Activated T-helper 2 cell treated with anti-CD3 and anti-CD28 coated beads, Interferon-gamma antibody, Interleukin-2, Interleukin-4, amounts not matched to agents 10 μg/mL and 5 μg/mL and 100 μg/mL, durations not matched to agents 14 hours and 24 hours and 36 hours (primary cell): Measurements from ENCODE around the gene LIN37. TPM values are rescaled to one million over a fixed set of nuclear protein-coding genes. Genes with fewer than 3 reads are reported as not detected.

Experiments
- DNase-seq: peaks from one replicate; pipeline ENCODE4 v3.0.0; 2021; ENCODE audit warnings: low spot score
- H3K27ac Mint-ChIP-seq: one replicate; pipeline ENCODE4 v1.8.0; 2021; ENCODE audit warnings: mixed read lengths
- H3K27me3 Mint-ChIP-seq: one replicate; pipeline ENCODE4 v1.8.0; 2021; ENCODE audit warnings: low read depth, mixed read lengths
- H3K36me3 Mint-ChIP-seq: one replicate; pipeline ENCODE4 v1.8.0; 2021; ENCODE audit warnings: low read depth, mixed read lengths
- H3K4me1 Mint-ChIP-seq: one replicate; pipeline ENCODE4 v1.8.0; 2021; ENCODE audit warnings: low read depth, mixed read lengths
- H3K4me3 Mint-ChIP-seq: one replicate; pipeline ENCODE4 v1.8.0; 2021; ENCODE audit warnings: low read depth, mild to moderate bottlenecking, moderate library complexity, mixed read lengths
- H3K9me3 Mint-ChIP-seq: one replicate; pipeline ENCODE4 v1.8.0; 2021; ENCODE audit warnings: mixed read lengths
- intact Hi-C: fragments of 100-400 bp; cut with micrococcal nuclease; formaldehyde crosslinking; loops from one replicate; pipeline ENCODE4 v1.15.1; 2023
- total RNA-seq: library from RNA; stranded (reverse); gene quantifications from 2 replicates; pipeline ENCODE4 v1.2.3, GENCODE V29; 2022

The LIN37 gene
- total RNA-seq, 1 donor from 2014 or later: 10.0 TPM

DNA sequence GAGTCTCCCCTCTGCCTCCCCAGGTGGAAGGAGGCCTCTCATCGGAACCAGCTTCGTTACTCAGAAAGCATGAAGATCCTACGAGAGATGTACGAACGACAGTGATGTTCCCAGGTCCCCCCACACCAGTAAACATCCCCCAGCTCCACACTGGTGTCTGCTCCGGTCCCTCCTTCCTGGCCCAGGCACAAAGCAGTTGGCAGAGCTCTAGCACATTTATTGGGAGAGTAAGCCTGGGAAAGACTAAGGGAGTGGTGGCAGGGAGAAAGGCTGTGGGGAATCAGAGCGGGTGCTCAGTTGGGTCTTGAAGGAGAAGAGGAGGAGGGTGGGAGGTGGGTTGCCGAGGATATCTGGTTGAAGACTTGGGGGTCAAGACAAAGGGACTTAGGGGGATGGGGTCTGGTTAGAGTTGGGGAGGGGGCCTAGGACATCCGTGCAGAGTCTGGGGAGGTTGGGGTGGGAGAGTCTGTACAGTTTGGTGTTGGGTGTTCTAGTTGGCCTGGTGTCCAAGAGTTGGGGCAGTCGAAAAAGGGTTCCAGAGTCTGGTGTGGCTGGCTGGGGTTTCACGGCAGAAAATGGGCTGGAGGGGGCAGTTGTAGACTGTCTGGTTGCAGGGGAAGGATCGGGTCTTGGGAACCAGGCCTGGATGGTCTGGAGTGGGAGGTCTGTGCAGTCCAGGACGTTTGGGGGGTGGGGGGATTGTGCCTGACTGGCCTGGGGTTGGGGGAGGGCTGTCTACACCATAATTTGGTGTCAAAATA is 6.2 kb downstream of the LIN37 start:
- Mint-ChIP-seq H3K4me1 (peaks cover 21% of the 10 kb centered on the region), H3K9me3 (no peaks in the 10 kb centered on the region), H3K27me3 (no peaks in the 10 kb centered on the region), H3K36me3 (peaks cover 27% of the 10 kb centered on the region), H3K27ac (no peak overlapping the region), H3K4me3 (no peak overlapping the region)
- intact Hi-C loops: loop anchor here (5.0 kb wide), 1 partner anchor 363 kb away; the partner anchor contains the start of gene TBCB
- no peak for DNase-seq

DNA sequence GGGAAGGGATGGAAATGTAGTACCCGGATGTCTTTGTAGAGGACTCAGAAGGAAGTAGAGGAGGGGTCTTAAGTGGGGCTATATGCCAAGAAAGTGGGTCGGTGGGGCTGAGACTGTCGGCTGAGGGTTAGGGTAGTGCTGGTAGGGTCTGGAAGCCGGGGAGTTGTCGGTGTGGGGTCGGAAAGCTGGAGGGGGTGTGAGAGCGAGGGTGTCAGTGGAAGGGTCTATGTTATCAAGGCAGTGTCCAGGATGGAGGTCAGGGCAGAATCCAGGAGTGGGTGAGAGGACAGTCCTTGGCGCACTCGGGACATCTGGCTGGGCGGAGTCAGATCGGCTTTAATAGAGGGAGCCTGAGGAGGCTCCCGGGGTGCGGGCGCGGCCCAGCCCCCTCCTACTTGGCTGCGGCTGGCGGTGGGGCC is 6.8 kb downstream of the LIN37 start:
- peaks cover 31% of the 10 kb centered on the region for H3K36me3 Mint-ChIP-seq
- H3K27me3 Mint-ChIP-seq: no peaks in the 10 kb centered on the region
- intact Hi-C loops: loop anchor here (5.0 kb wide), 1 partner anchor 362 kb away; the partner anchor contains the start of gene TBCB
- H3K4me3 Mint-ChIP-seq: peak overlapping the region; percentile 49
- H3K27ac Mint-ChIP-seq: no peak overlapping the region
- peaks cover 19% of the 10 kb centered on the region for H3K4me1 Mint-ChIP-seq
- DNase-seq: no peak
- no peaks in the 10 kb centered on the region for H3K9me3 Mint-ChIP-seq

- intact Hi-C loops: loop anchor here (5.0 kb wide), 1 partner anchor 362 kb away; the partner anchor contains the start of gene TBCB
- Mint-ChIP-seq H3K27ac (no peak overlapping the region), H3K27me3 (no peaks in the 10 kb centered on the region), H3K4me1 (peaks cover 21% of the 10 kb centered on the region), H3K9me3 (no peaks in the 10 kb centered on the region), H3K4me3 (no peak overlapping the region), H3K36me3 (peaks cover 37% of the 10 kb centered on the region)
- DNase-seq: peak; percentile 40
Measured at GRCh38 chr19:35755550-35756376, 7.4 kb downstream of the LIN37 start.

GRCh38 chr19:35756377-35757230 is 8.2 kb downstream of the LIN37 start, which contains the start of gene HSPB6:
Gene HSPB6 (minus strand): TSS chr19:35757029. CDS start chr19:35757008, 21 bp downstream.
- Mint-ChIP-seq H3K4me1 (peaks cover 21% of the 10 kb centered on the region), H3K4me3 (peak within 1 kb of the TSS; percentile 83), H3K27ac (peak within 1 kb of the TSS; percentile 85), H3K27me3 (no peaks in the 10 kb centered on the region), H3K36me3 (peaks cover 42% of the 10 kb centered on the region), H3K9me3 (no peaks in the 10 kb centered on the region)
- DNase-seq: no peak
- intact Hi-C loops: loop anchor here (5.0 kb wide), 1 partner anchor 361 kb away; the partner anchor contains the start of gene TBCB

GRCh38 chr19:35757231-35757748 is 8.9 kb downstream of the LIN37 start:
- Mint-ChIP-seq H3K27ac (peak overlapping the region; percentile 85), H3K36me3 (peaks cover 48% of the 10 kb centered on the region), H3K4me1 (peaks cover 21% of the 10 kb centered on the region), H3K9me3 (no peaks in the 10 kb centered on the region), H3K27me3 (no peaks in the 10 kb centered on the region), H3K4me3 (peak overlapping the region; percentile 83)
- DNase-seq: peak; percentile 29
- intact Hi-C loops: loop anchor here (5.0 kb wide), 1 partner anchor 360 kb away; the partner anchor contains the start of gene TBCB

GRCh38 chr19:35757749-35758608 is 9.6 kb downstream of the LIN37 start, which contains the start of gene PROSER3:
Gene PROSER3 (plus strand): TSS chr19:35758176. CDS start chr19:35758216, 40 bp downstream.
- H3K4me1 Mint-ChIP-seq: peaks cover 21% of the 10 kb centered on the region
- no peaks in the 10 kb centered on the region for H3K27me3 Mint-ChIP-seq
- H3K36me3 Mint-ChIP-seq: peaks cover 48% of the 10 kb centered on the region
- peak within 1 kb of the TSS; percentile 85 for H3K27ac Mint-ChIP-seq
- H3K9me3 Mint-ChIP-seq: no peaks in the 10 kb centered on the region
- peak; percentile 100 for DNase-seq
- intact Hi-C loops: loop anchor here (1.0 to 5.0 kb wide), 5 partner anchors 10 to 359 kb away; partner anchors contain the start of genes ARHGAP33, LIN37 and TBCB
- H3K4me3 Mint-ChIP-seq: peak within 1 kb of the TSS; percentile 83

- intact Hi-C loops: loop anchor here (2.0 to 5.0 kb wide), 2 partner anchors 15 to 358 kb away; partner anchors contain the start of genes ARHGAP33 and TBCB
- Mint-ChIP-seq H3K4me1 (peaks cover 21% of the 10 kb centered on the region), H3K27me3 (no peaks in the 10 kb centered on the region), H3K4me3 (peak overlapping the region; percentile 83), H3K27ac (peak overlapping the region; percentile 73), H3K9me3 (no peaks in the 10 kb centered on the region), H3K36me3 (peaks cover 43% of the 10 kb centered on the region)
- no peak for DNase-seq
Measured at GRCh38 chr19:35759697-35760096, 11.3 kb downstream of the LIN37 start.

GRCh38 chr19:35760711-35761349 is 12.5 kb downstream of the LIN37 start:
- Mint-ChIP-seq H3K4me3 (no peak overlapping the region), H3K36me3 (peaks cover 40% of the 10 kb centered on the region), H3K27ac (no peak overlapping the region), H3K27me3 (no peaks in the 10 kb centered on the region), H3K9me3 (no peaks in the 10 kb centered on the region), H3K4me1 (peaks cover 18% of the 10 kb centered on the region)
- DNase-seq: no peak
- intact Hi-C loops: no loop called here

DNA sequence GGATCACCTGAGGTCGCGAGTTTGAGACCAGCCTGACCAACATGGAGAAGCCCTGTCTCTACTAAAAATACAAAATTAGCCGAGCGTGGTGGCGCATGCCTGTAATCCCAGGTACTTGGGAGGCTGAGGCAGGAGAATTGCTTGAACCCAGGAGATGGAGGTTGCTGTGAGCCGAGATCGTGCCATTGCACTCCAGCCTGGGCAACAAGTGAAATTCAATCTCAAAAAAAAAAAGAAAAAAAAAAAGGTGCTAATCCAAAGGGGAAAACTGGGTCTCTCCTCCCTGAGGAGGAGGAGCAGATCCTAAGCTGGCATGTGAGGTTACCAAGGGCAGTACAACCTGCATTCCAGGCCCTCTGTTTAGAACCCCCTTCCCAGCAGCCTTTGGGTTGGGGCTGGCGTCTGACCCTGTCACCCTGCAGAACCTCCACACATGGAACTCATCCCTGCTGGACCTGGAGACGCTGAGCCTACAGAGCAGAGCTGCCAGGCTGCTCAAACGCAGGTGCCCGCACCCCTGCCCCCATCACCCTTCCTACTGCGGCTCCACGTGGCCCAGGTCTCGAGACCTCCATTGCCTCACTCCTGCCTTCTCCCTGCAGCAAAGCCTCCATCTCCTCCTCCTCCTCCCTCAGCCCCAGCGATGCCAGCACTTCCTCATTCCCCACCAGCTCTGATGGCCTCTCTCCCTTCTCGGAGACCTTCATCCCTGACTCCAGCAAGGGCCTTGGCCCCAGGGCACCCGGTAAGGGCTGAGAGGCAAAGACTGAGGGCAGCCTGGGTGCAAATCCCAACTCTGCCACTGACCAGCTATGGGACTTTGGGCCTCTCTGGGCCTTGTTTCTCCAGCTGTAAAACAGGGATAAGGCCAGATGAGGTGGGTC is 16.3 kb downstream of the LIN37 start:
- intact Hi-C loops: no loop called here
- no peak overlapping the region for H3K27ac Mint-ChIP-seq
- H3K4me1 Mint-ChIP-seq: peaks cover 3% of the 10 kb centered on the region
- H3K9me3 Mint-ChIP-seq: no peaks in the 10 kb centered on the region
- H3K36me3 Mint-ChIP-seq: peaks cover 47% of the 10 kb centered on the region
- no peak for DNase-seq
- H3K4me3 Mint-ChIP-seq: no peak overlapping the region
- no peaks in the 10 kb centered on the region for H3K27me3 Mint-ChIP-seq

GRCh38 chr19:35766571-35767104 is 18.3 kb downstream of the LIN37 start:
- Mint-ChIP-seq H3K27me3 (no peaks in the 10 kb centered on the region), H3K27ac (no peak overlapping the region), H3K4me3 (no peak overlapping the region), H3K36me3 (peaks cover 36% of the 10 kb centered on the region), H3K9me3 (no peaks in the 10 kb centered on the region), H3K4me1 (no peaks in the 10 kb centered on the region)
- DNase-seq: no peak
- intact Hi-C loops: no loop called here
